Measurements from ENCODE around the gene ERBB4.
"Not testable (repeated sequence)": the region's sequence is repeated elsewhere in the genome, so short reads cannot be mapped to it uniquely, and the experiment has no call there.

The ERBB4 gene

DNA sequence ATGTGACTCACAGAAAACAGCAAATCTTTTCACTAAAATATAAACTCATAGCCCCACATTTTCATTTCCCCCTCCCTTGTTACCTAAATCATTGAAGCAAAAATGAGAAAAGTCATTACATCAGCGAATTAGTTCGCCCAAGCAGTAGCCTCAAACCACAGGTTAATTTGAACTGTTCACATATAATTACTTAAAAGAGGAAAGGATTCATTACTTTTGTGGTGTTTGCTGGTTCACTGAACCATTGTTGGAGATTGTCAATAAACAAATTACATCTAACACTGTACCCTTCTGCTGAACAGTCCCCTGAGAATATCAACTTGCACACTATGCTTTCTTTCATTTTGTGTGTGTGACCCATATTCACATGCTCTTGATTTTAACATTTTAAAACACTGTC is 238.7 kb downstream of the ERBB4 start:
- no peak for DNase-seq (ENCODE audit: low spot score)
- FAIRE-seq = no peak

DNA sequence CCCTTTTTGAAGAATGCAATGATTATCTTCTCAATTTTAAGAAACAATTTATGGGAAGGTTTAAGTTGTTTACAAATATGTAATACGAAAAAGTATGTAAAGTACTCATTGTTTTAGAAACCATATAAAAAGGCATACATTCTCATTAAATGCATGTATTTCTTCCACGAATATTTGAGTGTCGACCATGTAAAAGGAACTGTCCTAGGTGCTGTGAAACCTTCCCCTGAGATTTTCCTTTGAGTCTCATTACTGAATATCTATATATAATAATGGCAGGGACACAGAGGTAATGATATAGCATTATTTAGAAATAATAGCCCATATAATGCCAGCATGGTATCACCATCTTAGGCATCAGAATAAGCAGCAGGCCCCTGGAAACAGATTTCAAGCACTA is 239.3 kb downstream of the ERBB4 start:
- no peak for DNase-seq (ENCODE audit: low spot score)
- no peak for FAIRE-seq

DNA sequence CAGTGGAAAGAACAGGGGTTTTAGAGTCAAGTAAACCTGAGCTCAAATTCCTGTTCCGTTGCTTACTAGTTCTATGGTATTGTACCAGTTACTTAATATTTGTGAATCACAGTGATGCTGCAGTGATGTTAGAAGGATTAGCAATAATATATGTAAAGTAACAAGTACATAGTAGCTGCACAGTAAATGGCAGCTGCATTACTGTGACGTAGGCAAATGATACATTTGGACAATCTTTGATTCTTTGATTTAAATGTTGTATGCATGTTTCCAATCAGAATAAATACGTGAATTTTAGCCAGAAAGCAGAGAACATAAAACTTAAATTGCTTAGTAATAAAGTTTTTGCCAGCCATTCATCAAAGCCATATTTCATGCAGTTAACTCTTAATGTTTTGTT is 243.0 kb downstream of the ERBB4 start:
- FAIRE-seq (no peak), DNase-seq (ENCODE audit: low spot score) (no peak)

DNA sequence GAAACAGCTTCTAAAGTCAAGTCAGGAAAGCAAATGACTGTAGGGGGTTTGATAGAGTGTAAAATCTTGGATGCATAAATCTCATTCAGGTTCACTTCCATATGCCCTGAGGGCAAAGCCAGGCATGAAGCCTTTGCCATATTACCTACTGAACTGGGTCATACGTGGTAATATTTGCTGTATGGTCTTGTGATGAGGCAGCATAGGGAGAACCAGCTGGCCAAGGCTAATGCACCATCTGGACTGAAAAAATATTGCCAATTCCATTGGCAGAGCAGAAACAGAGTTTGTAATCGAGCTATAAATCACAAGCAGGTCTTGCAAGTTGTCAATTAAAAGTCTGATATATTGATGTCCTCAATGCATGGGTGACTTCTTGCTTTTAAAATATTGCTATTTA is 243.8 kb downstream of the ERBB4 start:
- no peak for FAIRE-seq
- no peak for DNase-seq (ENCODE audit: low spot score)

DNA sequence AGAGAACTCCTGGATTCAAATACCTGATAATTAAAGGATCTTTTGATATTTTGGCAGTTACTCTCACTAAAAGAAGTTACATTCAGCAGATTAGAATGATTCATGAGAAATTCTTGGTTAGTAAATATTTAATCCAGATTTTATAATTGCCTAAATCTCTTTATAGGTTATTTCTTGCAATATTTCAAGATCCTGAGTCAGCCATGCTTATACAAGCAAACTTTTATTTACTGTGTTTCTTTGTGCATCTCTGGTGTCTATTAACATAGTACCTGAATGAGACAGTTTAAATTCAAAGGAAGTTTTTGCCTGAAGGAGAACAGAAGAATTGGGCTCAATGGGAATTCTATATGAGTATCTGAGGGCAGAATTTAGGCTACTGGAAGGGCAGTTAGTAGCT is 249.3 kb downstream of the ERBB4 start:
- DNase-seq (ENCODE audit: low spot score) (no peak), FAIRE-seq (peak; percentile 52)

DNA sequence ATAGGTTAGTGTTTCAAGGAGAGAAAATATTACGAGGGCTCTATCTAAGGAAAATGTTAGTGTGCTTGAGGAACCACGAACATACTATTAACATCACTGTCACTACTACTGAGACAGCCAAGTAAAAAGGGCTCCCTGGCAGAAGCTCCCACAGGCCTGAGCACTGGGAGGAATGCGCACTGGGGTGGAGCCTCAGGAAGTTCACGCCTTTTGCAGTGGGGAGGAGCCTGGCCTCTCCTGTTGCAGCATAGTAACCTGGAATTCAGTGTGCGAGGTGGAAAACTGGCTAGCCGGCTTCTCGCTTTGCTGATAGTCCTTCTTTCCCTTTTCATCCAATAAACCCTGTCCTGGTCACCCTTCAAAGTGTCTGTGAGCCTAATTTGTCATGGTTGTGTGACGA is 250.3 kb downstream of the ERBB4 start:
- FAIRE-seq (no peak), DNase-seq (ENCODE audit: low spot score) (no peak)

DNA sequence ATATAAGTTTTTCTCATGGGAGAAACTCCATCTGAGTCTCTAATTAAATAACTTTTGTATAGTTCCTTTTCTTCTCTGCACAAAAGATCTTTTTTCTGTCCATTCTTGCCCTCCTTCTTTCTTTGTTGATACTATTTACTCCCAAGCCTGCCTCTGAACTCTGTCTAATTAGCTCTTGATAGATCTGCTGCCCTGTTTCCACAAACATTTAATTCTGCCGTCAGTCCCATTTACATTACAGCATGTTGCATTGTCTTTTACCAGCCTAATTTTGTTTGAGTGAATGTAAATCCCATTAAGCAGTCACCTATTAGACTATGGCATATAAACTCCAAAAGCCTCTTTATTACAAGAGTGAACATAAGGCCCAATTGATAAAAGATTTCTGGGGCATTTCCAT is 254.4 kb downstream of the ERBB4 start:
- FAIRE-seq = no peak
- DNase-seq (ENCODE audit: low spot score) = no peak

DNA sequence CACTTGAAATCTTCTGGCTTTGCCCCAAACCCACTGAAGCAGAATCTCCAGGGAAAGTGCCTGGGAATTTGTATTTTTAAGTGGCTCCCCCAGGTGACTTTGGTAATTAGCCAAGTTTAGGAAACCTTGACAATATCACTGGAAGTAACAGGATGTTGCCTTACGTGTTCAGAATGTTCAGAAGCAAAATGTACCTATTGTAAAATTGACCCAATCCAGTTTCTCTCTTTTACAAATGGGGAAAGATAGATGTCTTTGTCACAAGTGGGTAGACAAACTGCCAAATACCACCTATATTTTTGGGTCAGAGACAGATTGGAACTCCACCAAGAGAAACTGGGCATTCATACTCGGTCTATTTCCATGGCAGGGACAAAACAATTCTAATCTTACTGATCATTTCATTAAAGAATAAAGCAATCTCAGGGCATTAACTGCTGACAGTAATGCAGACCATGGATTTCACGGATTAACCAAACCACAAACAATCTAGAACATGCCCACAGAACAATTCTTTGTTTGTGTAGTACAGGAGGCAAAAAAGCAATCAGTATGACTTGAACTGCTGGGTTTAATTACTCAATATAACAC is 255.8 kb downstream of the ERBB4 start:
- DNase-seq (ENCODE audit: low spot score) (no peak), FAIRE-seq (no peak)

DNA sequence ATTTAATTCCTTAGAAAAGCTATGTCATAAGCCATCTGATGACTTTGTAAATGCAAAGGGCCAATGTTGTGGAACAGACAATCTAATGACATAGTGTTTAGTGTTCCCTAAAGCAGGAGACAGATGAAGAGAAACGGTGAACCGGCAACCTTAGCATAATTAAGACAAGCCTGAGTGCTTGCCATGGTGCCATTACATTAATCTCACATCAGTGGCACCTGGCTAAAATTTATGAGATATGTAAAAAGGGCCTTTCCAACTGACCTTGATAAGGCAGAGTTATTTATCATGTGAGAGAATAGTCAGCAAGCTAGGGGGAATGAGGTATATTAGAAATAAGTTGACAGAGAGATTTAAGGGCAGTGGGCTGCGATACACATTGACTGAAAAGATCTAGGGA is 261.8 kb downstream of the ERBB4 start:
- no peak for FAIRE-seq
- no peak for DNase-seq (ENCODE audit: low spot score)

DNA sequence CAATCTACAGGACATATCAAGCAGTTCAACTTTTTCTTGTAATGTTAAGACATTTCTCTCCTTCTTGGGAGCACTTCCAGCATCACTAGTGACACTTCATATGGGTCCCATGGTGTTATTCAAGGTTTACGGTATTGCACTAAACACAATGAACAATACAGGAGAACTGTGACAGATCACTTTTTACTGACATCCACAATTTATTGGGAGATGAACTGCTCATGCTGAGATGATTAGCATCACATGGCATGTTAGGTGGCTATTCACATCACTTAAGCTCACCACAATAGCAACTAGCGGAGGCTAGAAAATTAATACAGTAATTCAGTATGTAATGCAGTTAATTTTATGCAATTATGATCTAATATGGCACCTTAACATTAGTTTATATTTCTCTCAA is 264.4 kb downstream of the ERBB4 start:
- DNase-seq (ENCODE audit: low spot score) (no peak), FAIRE-seq (no peak)

DNA sequence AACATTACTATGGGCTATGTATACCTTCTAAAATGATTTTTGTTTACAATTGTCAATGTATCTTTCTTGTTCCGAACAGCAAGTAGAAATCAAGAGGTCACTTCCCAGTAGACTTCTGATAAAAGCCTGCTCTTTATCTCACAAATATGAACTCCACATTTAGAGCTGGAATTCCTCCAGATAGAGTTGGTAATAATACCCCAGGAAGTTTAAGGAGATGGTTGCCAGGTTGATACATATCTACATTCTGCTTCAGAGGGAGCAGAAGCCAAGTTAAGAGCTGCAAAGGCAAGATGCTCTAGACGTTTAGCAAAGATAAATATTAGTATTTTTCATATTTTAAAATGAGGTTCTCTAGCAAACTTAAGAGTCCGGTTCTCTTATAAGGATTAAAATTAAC is 267.0 kb downstream of the ERBB4 start:
- no peak for FAIRE-seq

DNA sequence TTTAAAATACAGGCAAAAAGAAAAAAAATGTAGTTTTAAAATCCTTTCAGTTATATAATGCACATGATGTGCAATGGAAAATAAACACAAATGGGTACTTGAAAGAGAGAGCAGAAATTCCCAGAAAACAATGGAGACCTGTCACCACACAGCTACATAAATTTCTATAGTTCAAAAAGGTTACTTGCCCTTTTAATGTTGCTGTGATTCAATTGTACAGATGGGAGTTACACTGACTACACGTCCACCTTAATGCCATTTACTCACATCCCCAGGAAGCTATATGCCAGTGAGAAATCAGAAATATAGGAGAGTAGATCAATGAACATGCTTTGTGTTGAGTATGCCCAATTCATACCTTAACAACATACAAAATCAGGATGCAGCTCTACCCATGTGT is 269.6 kb downstream of the ERBB4 start:
- FAIRE-seq = no peak
- DNase-seq (ENCODE audit: low spot score) = no peak

More for the DNA sequence above, 267.0 kb downstream of the ERBB4 start:
- DNase-seq (ENCODE audit: low spot score) = no peak

DNA sequence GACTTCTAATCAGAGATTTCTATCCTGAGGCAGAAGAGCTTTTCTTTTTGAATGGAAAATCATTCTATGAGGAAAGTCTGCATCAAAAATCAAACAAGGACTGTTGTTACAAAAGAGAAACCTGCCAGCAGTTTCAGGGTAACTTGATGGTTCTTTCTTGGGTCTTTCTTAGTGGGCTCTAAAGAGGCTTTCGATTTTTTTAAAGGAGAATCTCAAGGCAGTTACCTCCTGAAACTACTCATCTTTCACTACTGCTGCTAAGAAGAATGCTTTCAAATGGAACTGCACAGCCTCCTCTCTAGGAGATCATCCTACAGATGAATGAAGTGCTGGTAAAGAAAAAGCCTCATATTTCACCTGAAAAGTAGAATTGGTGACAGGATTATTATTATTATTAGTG is 272.3 kb downstream of the ERBB4 start:
- FAIRE-seq (no peak), DNase-seq (ENCODE audit: low spot score) (no peak)

DNA sequence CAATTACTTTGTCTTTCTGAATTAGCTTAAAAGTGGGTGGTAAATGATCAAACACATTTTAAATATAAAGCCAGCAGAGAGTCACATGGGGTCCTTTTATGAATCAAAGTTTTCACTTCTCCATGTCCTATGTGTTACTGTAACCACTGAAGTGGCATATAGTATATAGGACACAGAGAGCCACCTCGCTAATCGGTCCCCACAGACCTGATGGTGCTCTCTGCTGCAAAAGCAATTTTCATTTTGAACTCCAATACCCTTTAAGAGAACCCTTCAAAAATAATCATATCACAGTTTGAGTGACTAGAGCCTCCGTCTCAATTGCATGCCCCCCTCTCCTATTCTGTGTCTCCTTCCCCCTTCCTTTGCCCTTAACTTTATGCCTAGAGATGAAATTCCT is 272.8 kb downstream of the ERBB4 start:
- DNase-seq (ENCODE audit: low spot score) (no peak), FAIRE-seq (no peak)

DNA sequence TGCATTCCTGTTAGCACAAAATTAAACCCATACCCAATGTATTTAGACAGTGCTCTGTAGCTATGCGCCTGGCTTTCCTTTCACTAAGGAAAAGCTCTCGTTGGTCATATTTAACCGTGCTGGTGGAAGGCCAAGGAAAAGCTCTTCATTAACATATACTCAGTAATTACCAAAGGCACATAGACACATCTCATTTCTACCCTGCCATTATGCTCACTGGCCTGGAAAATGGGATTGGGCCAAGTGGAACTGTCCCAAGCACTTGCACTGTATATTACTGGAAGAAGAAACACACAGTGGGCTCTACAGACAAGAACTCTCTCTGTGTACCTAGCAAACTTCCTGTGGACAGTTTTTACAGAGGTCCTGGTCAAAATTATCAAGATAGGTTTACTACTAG is 274.4 kb downstream of the ERBB4 start:
- no peak for DNase-seq (ENCODE audit: low spot score)
- FAIRE-seq = no peak

DNA sequence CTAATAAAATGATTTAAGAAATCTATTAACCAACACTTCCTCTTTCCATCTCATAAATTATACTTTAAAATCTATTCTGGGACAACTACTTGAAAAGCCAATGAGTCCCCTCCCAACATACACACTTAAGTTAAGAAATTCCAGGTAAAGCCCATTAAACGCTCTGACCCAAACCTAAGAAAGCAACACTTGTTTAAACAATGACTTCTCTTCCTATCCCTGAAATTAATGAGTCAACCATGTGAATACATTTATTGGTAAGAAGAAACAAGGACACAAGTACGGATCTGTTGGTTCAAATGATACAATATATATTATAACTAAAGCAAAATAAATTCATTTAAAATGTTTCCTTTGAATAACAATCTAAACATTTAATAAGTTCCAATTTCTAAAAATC is 279.4 kb downstream of the ERBB4 start:
- DNase-seq (ENCODE audit: low spot score) (no peak), FAIRE-seq (peak; percentile 16)

DNA sequence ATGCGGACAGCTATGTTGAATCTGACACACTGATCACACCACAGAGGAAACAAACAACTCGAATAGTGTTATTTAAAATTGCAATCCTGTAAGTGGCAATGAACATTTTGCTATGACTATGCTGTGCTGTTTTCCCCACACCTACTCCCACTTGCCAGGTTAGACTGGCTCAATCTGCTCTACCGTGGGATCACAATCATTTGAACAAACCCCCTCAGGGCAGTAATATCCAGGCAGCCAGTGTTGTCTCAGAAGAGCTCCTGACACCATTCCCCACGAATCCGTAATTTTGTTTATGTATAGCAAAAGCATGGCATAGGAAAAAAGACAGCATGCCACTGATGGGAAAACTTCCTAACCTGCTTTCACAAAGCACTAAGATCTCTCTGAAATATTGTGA is 284.3 kb downstream of the ERBB4 start:
- DNase-seq (ENCODE audit: low spot score) (no peak), FAIRE-seq (no peak)

DNA sequence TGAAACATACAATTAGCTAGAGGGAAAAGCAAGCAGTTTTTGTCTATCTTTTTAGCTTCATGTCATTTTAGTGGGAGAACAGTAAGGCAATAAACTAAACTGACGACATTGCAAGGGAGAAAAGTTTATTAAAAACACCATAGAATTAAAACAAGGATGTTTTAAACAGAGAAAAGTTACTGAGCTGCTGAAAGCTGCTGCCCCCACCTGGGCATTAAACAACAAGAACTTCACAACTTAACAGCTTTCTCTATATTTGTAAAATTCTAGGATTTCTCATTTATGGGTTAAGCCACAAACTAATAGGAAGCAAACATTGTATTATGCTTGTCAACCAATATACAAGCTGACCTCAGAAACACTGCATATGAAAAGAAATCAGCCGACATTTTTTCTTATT is 289.2 kb downstream of the ERBB4 start:
- no peak for DNase-seq (ENCODE audit: low spot score)
- FAIRE-seq = no peak

DNA sequence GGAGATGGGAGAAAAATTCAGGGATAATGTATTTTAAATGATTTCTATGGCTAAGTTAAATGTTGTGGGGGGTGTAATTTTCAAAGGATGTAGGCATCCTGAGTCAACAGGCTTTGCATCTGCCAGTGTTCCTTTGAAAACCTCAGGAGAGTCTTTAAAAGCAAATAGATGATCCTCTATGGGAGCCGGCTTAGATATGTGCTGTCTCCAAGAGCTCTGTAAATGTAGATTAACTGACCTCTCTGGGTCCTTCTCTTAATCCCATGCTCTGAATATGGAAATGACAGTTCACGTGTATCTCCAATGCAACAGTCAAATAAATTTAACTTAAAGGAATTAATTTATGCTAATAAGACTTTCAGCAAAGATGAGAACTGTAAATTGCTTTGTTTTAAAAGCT is 292.7 kb downstream of the ERBB4 start:
- FAIRE-seq (no peak), DNase-seq (ENCODE audit: low spot score) (no peak)

DNA sequence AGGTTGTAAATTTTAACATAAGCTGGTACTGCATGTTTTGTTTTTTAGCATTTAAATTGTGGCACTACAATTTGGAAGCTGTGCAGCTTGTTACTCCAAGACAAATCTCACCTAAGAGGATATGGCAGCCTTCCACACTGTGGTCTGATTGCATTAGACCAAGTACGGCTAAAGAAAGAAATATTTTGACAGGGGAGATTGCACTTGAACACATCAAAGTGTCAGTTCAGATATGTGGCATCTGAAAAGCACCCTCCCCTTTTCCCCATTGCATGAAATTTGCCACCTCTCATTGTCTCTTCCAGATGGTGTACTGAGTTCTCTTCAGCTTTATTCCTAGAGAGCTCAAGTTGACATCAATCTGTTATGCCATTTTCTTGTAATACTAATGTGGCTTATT is 295.9 kb downstream of the ERBB4 start:
- DNase-seq (ENCODE audit: low spot score) = no peak
- FAIRE-seq = no peak

DNA sequence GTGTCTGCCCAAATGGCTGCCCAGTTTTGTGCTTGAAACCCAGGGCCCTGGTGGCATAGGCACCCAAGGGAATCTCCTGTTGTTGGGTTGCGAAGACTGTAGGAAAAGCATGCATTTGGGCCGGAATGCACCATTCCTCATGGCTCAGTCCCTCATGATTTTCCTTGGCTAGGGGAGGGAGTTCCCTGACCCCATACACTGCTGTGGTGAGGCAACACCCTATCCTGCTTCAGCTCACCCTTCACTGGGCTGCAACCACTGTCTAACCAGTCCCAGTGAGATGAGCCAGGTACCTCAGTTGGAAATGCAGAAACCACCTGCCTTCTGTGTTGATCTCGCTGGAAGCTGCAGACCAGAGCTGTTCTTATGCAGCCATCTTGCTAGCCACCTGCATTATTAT is 300.4 kb downstream of the ERBB4 start:
- FAIRE-seq; DNase-seq (ENCODE audit: low spot score): not testable (repeated sequence)

DNA sequence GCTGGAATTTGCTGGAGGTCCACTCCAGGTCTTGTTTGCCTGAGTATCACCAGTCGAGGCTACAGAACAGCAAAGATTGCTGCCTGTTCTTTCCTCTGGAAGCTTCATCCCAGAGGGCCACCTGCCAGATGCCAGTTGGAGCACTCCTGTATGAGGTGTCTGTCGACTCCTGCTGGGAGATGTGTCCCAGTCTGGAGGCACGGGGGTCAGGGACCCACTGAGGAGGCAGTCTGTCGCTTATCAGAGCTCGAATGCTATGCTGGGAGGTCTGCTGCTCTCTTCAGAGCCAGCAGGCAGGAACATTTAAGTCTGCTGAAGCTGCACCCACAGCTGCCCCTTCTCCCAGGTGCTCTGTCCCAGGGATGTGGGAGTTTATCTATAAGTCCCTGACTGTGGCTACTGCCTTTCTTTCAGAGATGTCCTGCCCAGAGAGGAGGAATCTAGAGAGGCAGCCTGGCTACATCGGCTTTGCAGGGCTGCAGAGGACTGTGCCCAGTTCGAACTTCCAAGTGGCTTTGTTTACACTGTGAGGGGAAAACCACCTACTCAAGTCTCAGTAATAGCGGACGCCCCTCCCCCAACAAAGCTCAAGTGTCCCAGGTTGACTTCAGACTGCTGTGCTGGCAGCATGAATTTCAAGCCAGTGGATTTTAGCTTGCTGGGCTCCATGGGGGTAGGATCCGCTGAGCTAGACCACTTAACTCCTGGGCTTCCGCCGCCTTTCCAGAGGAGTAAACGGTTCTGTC is 301.1 kb downstream of the ERBB4 start:
- DNase-seq (ENCODE audit: low spot score) (no peak), FAIRE-seq (no peak)

DNA sequence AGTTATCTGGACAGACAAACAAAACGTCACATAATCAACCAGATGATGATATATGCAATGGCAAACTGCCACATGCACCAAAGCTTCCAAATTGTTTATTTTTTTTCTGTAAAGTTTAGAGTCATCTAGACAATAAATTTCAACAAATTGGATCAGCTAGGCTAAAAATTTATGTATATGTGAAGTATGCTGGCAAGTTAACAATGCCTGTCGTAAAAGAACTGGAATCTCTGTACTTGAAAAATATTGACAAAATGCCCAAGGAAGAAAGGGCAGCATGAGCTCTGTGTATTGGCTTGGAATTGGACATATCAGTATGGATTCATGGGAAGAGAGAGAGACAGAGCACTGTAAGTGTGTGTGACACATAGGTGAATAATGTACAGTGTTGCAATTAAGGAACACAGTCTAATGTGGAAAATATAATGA is 309.8 kb downstream of the ERBB4 start:
- FAIRE-seq (no peak), DNase-seq (ENCODE audit: low spot score) (no peak)
